DND-41 (cell line): ENCODE measurements around the gene H1-8.

Experiments used
- ATAC-seq: fragments of 200-7000 bp; cut with Tn5 transposase; 3 replicates; pipeline ENCODE4 v1.9.1; 2021; ENCODE audit warnings: low read depth; ENCODE audit not compliant: insufficient read depth
- DNase-seq: peaks from one replicate; pipeline ENCODE4 v3.0.0-alpha.2; 2020
- H2AFZ ChIP-seq: 2 replicates; pipeline ENCODE4 v1.6.0; 2012; ENCODE audit warnings: low read depth, low read length
- H3K27ac ChIP-seq: 2 replicates; pipeline ENCODE4 v1.5.1; 2012; ENCODE audit warnings: low read length, inconsistent platforms
- H3K27me3 ChIP-seq: fragments of 200-600 bp; sonication (generic); 2 replicates; pipeline ENCODE4 v1.6.0; 2012; ENCODE audit warnings: low read length, mild to moderate bottlenecking, inconsistent platforms; ENCODE audit not compliant: insufficient read depth, poor library complexity
- H3K36me3 ChIP-seq: 2 replicates; pipeline ENCODE4 v1.5.1; 2012; ENCODE audit warnings: low read length, inconsistent platforms; ENCODE audit not compliant: insufficient read depth
- H3K4me1 ChIP-seq: 2 replicates; pipeline ENCODE4 v1.5.1; 2012; ENCODE audit warnings: mild to moderate bottlenecking, low read length; ENCODE audit not compliant: insufficient read depth
- H3K4me2 ChIP-seq: 2 replicates; pipeline ENCODE4 v1.6.0; 2012; ENCODE audit warnings: mild to moderate bottlenecking, moderate library complexity, low read length, inconsistent platforms; ENCODE audit not compliant: insufficient read depth
- H3K4me3 ChIP-seq, 2 experiments: fragments of 200-600 bp in 1 of 2; shearing (Covaris generic) in 1 of 2; 2 replicates each; pipeline ENCODE4 v1.5.1; 2012 to 2016; ENCODE audit warnings: inconsistent platforms in 2 of 2, low read length in 2 of 2, mild to moderate bottlenecking in 2 of 2, low read depth in 1 of 2, moderate library complexity in 1 of 2
- H3K79me2 ChIP-seq: 2 replicates; pipeline ENCODE4 v1.6.0; 2012; ENCODE audit warnings: low read length, inconsistent platforms; ENCODE audit not compliant: insufficient read depth
- H3K9ac ChIP-seq: 2 replicates; pipeline ENCODE4 v1.6.0; 2012; ENCODE audit warnings: low read depth, mild to moderate bottlenecking, inconsistent platforms, low read length, moderate library complexity
- H3K9me3 ChIP-seq: 2 replicates; pipeline ENCODE4 v1.5.1; 2012; ENCODE audit warnings: low read length, moderate library complexity, mild to moderate bottlenecking, inconsistent platforms; ENCODE audit not compliant: insufficient read depth, severe bottlenecking
- H4K20me1 ChIP-seq: 2 replicates; pipeline ENCODE4 v1.6.0; 2012; ENCODE audit warnings: low read length; ENCODE audit not compliant: insufficient read depth
- CTCF ChIP-seq: IDR thresholded peaks from 2 replicates; pipeline ENCODE4 v1.5.1; 2012; ENCODE audit warnings: borderline replicate concordance, low read length, moderate library complexity, mild to moderate bottlenecking; ENCODE audit not compliant: poor library complexity, severe bottlenecking; ENCODE audit errors: extremely low read depth
- EZH2 ChIP-seq: IDR thresholded peaks from 3 replicates; pipeline ENCODE4 v1.6.1; 2012; ENCODE audit warnings: borderline replicate concordance, low read depth, mild to moderate bottlenecking, moderate library complexity, low read length, inconsistent platforms; ENCODE audit not compliant: severe bottlenecking

Gene H1-8

GRCh38 chr3:129519896-129520715, 22.9 kb upstream of the H1-8 start:
- no peak overlapping the region for H3K27ac ChIP-seq
- no peaks in the 10 kb centered on the region for H3K4me1 ChIP-seq
- H3K9ac ChIP-seq, result no peak overlapping the region
- TF ChIP-seq EZH2 (no peak), CTCF (no peak)
- H3K9me3 ChIP-seq, result no peaks in the 10 kb centered on the region
- no peak overlapping the region for H3K4me3 ChIP-seq
- no peaks in the 10 kb centered on the region for H4K20me1 ChIP-seq
- no peak overlapping the region for H3K4me2 ChIP-seq
- no peaks in the 10 kb centered on the region for H3K79me2 ChIP-seq
- no peak for ATAC-seq
- H2AFZ ChIP-seq, result no peak overlapping the region
- no peak for DNase-seq
- H3K36me3 ChIP-seq, result peaks cover 25% of the 10 kb centered on the region
- H3K27me3 ChIP-seq, result no peaks in the 10 kb centered on the region

DNA sequence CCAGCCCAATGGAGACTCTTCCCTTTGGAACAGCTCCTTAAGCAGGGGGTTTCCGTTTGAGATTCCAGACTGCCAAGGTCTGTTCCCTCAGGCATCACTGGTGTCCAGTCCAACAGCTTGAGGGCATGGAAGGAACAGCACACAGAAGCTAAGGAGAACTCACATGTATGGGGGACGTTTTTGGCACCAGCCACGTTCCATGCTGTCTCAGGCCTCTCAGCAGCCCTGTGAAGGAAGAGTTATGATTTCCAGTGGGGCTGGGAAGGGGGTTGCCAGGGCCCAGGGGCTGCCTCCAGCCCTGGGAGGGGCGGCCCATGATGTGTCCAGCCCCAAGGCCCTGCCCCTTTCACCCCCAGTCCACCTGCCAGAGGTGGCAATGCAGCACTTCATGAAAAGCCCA, 22.0 kb upstream of the H1-8 start:
- Histone ChIP-seq H3K27me3 (no peaks in the 10 kb centered on the region), H4K20me1 (no peaks in the 10 kb centered on the region), H3K9ac (no peak overlapping the region), H3K36me3 (peaks cover 19% of the 10 kb centered on the region), H3K79me2 (no peaks in the 10 kb centered on the region), H3K4me2 (no peak overlapping the region), H2AFZ (no peak overlapping the region), H3K27ac (no peak overlapping the region), H3K9me3 (no peaks in the 10 kb centered on the region), H3K4me1 (no peaks in the 10 kb centered on the region), H3K4me3 (no peak overlapping the region)
- no peak for ATAC-seq
- DNase-seq, result no peak
- TF ChIP-seq EZH2 (no peak), CTCF (no peak)

DNA sequence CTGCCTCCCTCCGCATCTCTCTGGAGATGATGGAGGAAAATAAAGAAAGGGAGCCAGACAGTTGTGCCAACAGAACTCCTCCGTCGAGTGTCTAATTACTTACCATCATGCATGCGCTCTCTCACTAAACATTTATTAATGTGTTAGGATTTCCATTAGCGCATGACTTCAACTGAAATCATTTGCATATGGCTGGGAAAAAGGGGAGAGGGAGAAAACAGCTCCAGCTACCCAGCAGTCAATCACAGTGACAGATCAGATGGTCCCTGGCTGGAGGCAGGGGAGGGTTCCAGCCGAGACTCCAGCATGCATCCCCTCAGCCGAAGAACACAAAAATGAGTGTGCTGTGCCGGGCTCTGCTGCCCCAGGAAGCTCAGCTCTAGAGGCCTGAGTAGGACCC, 21.4 kb upstream of the H1-8 start:
- H3K79me2 ChIP-seq, result no peaks in the 10 kb centered on the region
- H2AFZ ChIP-seq, result no peak overlapping the region
- no peaks in the 10 kb centered on the region for H3K27me3 ChIP-seq
- DNase-seq, result no peak
- no peak overlapping the region for H3K27ac ChIP-seq
- H3K4me2 ChIP-seq, result no peak overlapping the region
- H4K20me1 ChIP-seq, result no peaks in the 10 kb centered on the region
- no peak overlapping the region for H3K4me3 ChIP-seq
- H3K9me3 ChIP-seq, result no peaks in the 10 kb centered on the region
- peaks cover 13% of the 10 kb centered on the region for H3K36me3 ChIP-seq
- TF ChIP-seq EZH2 (no peak), CTCF (no peak)
- H3K4me1 ChIP-seq, result no peaks in the 10 kb centered on the region
- no peak for ATAC-seq
- no peak overlapping the region for H3K9ac ChIP-seq
